ENCODE data around the gene ILDR1.
"Not testable (repeated sequence)": the region's sequence is repeated elsewhere in the genome, so short reads cannot be mapped to it uniquely, and the experiment has no call there.

Gene ILDR1

DNA sequence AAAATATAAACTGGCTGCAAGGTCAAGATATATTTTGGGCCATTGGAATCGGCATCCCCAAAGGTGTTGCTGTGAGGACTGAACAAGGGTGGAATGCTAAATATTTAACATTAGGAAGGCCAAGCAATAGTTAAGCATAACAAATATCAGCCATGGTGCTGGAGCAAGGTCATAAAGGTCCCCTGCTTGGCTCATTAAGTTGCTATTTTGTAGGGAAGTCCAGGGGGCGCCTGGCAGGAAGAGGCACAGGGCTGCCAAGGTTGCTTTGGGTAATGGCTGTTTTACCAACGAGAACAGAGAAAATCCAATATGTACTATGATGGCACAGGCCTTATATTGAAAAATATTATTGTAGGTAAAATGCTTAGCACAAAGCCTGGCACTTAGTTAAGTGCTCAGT is 65.7 kb downstream of the ILDR1 start:
- in situ Hi-C loops (cut with HindIII; ENCODE audit: low sequenced_read_pairs): no loop called here

DNA sequence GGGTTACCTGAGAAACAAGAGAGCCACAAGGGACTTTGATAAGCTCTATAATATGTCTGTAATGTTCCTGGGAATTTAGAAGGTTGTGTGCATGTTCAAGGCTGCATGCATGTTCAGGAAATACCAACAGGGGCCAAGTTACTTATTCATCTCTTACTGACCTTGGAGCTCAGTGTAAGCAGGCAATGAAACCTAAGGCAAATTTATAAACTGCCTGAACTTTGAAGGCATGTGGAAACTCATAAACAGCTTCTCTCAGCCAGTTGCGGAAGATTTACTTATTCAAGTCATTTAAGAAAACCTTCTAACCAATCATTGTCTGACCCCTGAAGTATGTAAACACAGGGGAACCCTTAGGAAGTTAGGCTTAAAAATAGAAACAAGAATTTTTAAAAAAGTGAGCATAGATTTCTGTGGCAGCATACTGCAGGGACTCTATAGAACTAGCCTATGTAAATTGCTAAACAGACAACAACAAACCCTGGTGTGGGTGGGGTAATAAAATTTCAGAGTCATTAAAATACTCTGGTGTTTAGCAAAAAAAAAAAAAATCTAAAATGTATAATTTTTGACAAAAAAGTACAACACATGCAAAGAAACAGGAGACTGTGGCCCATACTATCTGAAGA is 70.6 kb downstream of the ILDR1 start:
- in situ Hi-C loops (cut with HindIII; ENCODE audit: low sequenced_read_pairs): no loop called here

DNA sequence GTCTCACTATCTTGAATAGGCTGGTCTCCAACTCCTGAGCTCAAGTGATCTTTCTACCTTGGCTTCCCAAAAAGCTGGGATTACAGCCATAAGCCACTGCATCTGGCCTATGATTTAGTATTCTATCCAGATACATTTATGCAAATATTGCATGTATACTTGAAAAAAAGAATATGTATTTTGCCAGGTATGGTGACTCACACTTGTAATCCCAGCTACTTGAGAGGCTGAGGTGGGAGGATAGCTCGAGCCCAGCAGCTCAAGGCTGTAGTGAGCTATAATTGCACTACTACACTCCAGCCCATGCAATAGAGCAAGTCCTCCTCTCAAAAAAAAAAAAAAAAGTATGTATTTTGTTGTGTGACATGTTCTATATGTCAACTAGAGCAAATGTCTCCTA is 73.4 kb downstream of the ILDR1 start:
- in situ Hi-C loops (cut with HindIII; ENCODE audit: low sequenced_read_pairs): no loop called here

DNA sequence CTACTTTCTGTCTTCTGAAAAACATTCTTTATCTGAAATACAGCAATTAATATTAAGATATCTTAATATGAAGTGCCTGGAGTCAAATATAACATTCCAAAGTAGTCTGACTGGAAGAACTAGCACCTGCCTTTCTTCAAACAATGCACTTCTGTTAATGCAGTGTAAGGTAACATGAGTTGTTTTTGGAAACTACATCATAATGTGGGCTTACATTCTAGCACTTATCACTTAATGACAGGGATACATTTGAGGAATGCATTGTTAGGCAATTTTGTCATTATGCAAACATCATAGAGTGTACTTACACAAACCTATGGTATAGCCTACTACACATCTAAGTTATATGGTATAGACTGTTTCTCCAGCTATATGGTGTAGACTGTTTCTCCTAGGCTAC is 78.6 kb downstream of the ILDR1 start:
- in situ Hi-C loops (cut with HindIII; ENCODE audit: low sequenced_read_pairs): no loop called here

DNA sequence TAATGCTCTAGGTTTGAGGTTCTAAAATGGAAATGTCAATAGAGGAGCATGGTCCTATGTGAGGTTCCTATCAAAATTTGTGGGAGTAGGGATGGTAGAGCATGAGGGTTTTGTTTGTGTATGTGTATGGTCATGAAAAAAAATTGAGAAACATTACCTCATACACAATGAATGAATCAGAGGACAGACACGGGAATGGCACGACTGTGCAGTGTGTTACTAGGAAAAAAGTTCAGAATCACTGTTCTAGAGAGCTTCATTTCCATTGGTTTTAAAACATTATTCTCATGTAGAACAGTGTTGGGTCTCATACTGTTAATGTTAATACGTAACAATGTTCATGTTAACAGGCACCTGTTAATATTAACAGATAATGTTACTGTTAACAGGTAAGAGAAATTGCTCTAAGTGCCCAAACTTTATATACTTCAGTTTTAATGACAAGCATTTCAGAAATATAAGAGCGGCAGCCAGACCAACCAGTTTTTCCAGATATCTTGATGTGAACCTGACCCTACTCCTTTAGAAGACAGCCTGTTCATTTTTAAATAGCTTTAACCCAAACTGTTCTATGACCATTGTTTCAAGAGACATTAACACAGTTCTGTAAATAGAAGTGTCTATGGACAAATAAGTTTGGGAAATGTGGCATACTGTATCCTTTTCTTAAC is 79.8 kb downstream of the ILDR1 start:
- in situ Hi-C loops (cut with HindIII; ENCODE audit: low sequenced_read_pairs): no loop called here

DNA sequence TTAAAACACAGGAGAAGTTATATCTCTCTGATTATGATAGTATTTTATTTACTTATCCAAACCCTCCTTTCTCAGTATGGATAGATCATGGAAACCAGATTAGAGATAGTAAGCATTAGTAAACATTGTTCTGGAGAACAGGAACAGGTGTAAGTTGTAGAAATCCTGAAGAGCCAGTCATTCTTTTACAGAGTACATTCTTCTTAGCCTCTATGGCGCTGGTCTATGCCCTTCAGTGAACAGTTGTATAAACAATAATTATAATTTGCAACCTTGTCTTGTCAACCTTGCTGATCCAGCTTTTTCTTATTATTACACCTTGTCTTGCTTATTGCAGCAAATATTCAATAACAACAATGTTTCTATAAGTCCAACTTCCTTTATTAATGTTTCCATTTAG is 80.5 kb downstream of the ILDR1 start:
- in situ Hi-C loops (cut with HindIII; ENCODE audit: low sequenced_read_pairs): no loop called here

DNA sequence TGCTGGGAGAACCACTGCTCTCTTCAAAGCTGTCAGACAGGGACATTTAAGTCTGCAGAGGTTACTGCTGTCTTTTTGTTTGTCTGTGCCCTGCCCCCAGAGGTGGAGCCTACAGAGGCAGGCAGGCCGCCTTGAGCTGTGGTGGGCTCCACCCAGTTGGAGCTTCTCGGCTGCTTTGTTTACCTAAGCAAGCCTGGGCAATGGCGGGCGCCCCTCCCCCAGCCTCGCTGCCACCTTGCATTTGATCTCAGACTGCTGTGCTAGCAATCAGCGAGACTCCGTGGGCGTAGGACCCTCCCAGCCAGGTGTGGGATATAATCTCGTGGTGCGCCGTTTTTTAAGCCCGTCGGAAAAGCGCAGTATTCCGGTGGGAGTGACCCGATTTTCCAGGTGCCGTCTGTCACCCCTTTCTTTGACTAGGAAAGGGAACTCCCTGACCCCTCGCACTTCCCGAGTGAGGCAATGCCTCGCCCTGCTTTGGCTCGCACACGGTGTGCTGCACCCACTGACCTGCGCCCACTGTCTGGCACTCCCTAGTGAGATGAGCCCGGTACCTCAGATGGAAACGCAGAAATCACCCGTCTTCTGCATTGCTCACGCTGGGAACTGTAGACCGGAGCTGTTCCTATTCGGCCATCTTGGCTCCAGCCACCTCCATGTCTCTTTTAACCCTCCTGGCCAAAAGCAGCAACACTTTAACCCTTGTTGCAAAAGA is 83.7 kb downstream of the ILDR1 start:
- in situ Hi-C loops (cut with HindIII; ENCODE audit: low sequenced_read_pairs): not testable (repeated sequence)

All from endothelial cell of hepatic sinusoid (primary cell).